A673 (cell line): ENCODE data around the gene RPS21.

ENCODE experiments used
- CTCF ChIP-seq: fragments of 300-800, 200-600 bp; sonication (generic); conservative IDR thresholded peaks from 2 replicates; pipeline ENCODE4 v1.5.1; 2017; ENCODE audit warnings: low read depth, mild to moderate bottlenecking, antibody characterized with exemption, low read length, moderate library complexity, mixed read lengths
- EZH2 ChIP-seq: fragments of 200-600 bp; sonication (generic); IDR thresholded peaks from 2 replicates; pipeline ENCODE4 v1.6.1; 2017; ENCODE audit warnings: borderline replicate concordance, low read depth, mild to moderate bottlenecking, mixed read lengths, antibody characterized with exemption, low read length; ENCODE audit not compliant: poor library complexity, severe bottlenecking

DNA sequence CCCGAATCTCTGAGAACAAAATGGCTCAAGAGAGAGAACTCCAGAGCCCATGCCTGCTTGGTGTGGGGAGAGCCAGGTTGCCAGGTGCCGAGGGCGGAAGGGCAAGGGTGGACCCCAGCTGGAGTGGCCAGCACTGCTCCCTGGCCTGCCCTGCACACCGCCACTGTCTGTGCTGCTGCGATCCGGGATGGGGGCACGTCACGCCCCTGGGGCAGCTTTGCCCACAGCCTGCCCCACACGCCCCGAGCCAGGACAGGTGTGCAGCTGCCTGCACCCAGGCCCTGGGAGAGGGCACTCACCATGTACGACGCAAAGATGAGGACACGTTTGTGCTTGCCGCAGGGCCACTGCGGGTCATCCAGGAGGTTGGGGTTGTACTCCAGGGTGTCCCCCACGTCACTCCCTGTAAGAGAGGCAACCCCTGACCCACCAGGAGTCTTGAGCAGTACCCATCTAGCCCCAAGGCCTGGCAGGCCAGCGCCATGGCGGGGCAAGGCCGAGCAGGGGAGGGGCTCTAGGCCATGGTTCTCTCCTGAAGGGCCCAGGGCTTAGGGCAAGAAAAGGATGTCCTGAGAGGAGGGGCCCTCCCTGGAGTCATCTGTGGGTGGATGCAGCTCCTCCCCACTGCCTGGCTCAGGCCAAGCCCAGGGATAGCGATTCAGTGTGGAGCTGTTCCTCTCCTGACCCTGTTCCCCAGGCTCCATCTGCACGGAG is 5.9 kb downstream of the RPS21 start:
- TF ChIP-seq CTCF (no peak), EZH2 (no peak)
